Activated CD4-positive, alpha-beta T cell treated with anti-CD3 and anti-CD28 coated beads, Interleukin-10, Interleukin-2, amounts not matched to agents 100 ng/mL and 50 ng/mL, durations not matched to agents 16 hours and 8 hours (primary cell): ENCODE results near the gene CLCN4.

ENCODE experiments used
- DNase-seq: peaks from one replicate; pipeline ENCODE4 v3.0.0-alpha.2; 2020

Gene CLCN4

GRCh38 chrX:10130354-10130753 lies 26.4 kb upstream of the CLCN4 start:
- no peak for DNase-seq

- no peak for DNase-seq
Observed at GRCh38 chrX:10133980-10134676, 22.6 kb upstream of the CLCN4 start.

DNA sequence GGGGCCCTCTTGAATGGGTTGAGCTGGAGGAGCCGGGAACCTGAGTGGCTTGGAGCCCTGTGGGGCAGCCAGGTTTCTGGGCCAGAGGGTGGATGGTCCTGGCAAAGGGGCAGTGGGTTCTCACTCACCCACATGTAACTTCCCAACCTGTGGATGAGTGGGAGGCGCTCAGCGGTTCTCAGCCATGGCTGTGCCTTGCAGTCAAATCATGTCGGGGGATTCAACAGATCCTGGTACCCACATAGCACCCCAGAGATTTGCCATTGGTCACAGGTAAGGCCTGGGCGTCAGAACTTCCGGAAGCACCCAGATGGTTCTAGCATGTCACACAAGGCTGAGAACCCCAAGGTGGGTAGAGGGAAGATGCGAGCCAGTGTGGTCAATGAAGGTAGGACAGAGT lies 21.9 kb upstream of the CLCN4 start:
- no peak for DNase-seq

DNA sequence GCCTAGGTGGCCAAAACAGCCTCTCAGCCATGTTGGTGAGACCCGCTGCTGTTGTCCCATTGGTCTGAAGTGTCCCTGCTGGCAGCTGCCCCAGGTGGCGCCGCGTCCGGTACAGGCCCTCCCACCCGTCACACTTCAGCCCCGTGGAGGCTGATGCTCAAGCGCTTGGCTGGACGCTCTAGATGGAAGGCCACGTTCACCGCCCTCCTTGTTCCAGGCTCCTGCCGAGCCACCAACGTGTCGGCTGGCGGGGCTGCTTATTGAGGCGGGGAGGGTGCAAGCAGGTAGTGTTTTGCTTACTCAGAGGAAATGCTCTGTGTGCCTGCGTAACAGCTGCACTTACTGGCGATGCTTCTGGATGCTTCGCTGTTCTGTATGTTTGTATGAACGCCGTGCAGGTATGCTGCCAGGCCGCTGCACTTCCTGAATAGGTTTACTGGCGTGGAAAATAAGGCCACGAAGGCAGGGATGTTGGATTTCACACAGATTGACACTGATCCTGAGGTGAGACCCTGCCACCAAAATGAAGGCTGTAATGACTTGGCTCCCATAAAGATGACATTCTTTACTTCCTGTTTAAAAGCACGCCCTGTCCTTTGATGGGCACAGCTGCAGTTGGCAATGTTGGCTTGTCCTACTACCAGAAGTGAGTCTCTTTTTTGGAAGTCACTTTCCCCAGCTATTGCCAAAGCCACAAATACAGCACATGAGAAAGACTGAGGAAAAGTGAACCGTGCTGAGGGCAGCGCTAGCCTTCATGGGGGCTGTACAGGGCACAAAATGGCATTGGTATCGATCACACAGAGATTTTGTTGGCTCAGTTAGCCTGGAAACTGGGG lies 21.0 kb upstream of the CLCN4 start:
- no peak for DNase-seq

- no peak for DNase-seq
Observed at GRCh38 chrX:10138726-10139125, 18.0 kb upstream of the CLCN4 start.

GRCh38 chrX:10140264-10140663 lies 16.5 kb upstream of the CLCN4 start:
- no peak for DNase-seq

DNA sequence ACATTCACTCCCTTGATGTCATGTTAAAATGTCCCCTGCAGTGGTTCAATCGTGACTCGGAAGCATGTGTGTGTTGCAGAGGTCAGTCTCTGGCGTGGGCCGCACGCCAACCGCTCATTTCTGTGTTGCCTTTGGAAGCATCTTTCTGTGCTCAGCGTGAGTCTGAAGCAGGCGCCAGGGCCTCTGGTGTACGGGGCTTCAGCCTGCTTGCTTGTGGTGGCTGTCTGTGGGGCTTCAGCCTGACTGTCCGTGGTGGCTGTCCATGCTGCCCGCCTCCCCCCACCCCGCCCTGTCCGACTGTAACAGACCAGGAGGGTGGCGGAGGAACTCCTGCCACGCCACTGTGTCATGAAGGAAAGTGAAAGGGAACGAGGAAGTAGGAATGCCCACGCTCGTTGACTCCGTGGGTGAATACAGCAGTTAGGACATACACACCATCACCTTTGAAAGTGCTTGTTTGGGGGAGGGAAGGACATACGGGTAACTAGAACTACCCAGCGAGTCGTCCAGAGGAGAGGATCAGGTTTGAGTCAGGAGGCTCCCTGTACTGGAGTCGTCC lies 14.7 kb upstream of the CLCN4 start:
- DNase-seq = no peak

DNA sequence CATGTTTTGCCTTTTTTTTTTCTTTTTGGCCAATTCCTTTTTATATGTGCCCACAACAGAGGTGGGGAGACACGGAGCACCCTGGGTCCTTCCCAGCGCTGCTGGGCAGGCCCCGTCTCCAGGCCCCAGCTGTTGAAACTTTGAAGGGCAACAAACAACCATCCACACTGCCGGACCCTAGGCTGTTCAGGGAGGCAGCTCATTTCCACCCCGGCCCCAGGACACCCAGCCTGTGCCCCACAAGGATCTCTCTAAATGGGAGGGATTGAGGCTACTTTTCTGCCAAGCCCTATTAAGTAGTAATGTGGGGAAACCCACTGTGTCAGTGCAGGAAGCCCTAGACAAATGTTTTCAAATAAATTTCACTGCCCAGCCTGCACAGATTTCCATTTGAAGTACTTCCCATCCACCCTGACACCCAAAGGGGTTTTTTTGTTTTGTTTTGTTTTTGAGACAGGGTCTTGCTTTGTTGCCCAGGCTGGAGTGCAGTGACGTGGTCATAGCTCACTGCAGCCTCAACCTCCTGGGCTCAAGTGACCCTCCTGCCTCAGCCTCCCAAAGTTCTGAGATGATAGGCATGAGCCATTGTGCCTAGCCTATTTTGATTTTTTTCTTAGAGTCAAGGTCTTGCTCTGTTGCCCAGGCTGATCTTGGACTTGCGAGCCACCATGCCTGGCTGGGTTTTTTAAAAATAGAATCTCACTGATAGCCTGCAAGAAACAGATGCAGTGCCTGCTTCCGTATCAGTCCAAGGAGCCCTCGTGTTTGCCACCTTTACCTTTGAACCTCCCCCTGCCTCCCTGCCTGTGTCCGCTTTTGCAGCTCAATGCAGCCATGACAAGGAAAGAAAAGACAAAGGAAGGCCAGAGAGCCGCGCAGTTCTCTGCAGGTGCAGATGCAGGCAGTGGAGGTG lies 13.4 kb upstream of the CLCN4 start:
- no peak for DNase-seq

DNA sequence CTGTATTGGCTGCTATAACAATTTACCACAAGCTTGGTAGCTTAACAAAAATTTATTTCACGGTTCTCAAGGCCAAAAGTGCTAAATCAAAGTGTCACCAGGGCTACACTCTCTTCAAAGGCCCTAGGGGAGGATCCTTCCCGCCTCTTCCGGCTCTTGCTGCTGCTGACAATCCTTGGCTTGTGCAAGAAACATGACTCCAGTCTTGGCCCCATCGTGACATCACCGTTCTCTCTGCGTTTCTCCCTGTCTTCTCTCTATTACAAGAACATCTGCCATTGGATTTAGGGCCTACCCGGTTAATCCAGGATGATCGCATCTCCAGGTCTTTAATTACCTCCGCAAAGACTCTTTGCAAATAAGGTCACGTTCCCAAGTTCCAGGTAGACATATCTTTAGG lies 10.4 kb upstream of the CLCN4 start:
- no peak for DNase-seq

DNA sequence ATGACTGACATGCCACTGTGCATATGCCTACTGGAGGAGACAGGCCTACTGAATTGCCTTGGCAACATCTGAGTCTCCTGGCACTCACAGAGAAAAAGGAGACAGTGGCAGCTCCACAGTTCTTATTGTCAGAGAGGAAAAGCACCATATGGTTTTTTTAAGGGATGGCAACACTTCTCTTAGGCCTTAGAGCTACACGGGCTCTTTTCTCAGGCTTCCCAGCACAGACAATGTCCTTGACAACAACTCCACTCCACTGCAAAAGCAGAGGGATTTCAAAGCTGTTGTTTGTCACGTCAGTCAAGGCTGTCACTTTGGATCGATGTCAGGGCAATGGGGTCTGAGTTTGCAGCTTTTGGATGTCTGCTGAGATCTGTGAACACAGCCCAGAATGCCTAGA lies 4.7 kb upstream of the CLCN4 start:
- no peak for DNase-seq

GRCh38 chrX:10155137-10155536 lies 1.6 kb upstream of the CLCN4 start:
- no peak for DNase-seq

- no peak for DNase-seq
Observed at GRCh38 chrX:10157032-10157341, 212 bp downstream of the CLCN4 start.

- DNase-seq = no peak
Observed at GRCh38 chrX:10157543-10157942, 768 bp downstream of the CLCN4 start.

DNA sequence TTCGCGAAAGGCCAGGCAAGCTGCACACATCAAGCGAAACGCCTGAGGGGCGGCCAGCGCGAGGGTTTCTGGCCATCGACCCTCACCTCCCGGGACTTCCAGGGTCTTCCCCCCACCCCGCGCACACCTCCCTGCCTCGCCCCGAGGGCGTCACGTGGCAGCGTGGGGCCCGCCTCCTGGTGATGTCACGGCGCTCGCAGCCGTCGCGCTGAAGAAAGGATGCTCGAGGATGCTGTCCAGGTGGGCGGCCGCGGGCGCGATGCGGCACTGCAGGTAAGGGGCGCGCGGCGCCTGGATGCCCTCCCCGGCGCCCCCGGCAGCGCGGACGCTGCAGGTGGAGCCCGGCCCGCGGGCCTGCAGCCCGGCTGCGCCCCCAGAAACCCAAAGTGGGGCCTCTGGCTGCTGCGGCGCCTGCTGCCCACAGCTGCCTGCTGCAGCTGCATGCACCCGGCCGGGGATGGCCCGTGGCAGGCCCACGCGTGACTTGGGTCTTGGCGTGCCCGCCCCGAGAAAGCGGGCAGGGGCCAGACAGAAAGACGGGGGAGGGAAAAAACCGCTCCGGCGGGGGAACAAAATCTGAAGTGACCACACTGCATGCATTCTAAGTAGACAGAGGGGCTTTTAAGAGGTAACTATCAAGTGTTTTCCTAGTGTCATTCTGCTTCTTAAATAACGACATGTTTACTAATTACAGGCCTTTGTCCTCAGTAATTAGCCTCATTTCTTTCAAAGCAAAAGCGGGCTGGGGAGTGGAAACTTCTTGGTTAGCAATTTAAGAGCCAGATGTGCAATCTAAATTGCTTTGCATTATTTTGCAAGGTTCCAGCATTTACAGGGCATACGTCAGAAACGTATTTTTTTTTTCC lies 1.7 kb downstream of the CLCN4 start:
- DNase-seq = no peak

DNA sequence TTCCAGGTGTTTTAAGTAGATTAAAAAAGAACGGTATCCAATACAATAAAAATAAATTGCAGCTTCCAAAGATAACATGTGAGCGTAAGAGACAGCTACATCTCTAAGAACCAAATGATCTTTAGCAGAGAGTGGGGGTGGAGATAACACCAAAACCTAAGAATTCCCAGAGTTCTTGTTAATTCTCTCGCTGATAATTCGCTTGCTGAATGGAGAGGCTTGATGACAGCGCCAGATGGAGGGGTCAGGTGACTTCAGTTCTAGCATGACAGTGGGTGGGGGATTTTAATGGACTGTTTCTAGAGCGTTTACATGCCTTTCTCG lies 2.3 kb downstream of the CLCN4 start:
- no peak for DNase-seq

DNA sequence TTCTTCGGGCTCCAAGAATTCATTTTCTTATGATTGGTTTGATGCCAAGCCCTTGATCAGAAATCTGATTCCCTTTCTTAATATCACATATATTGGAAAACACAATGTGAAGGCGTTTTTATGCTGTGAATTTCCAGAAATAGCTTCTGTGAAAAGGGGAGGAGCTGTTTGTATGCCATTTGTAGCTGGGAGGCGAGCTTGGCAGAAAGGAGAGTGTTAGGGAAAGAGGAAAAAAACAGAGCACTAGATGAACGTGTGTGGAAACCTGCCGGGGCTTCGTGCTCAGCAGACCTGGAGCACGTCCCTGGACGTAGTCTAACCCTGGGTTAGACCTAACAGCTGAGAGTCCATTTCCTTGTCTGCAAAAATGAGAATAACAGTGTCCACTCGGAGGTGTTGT lies 3.4 kb downstream of the CLCN4 start:
- no peak for DNase-seq

DNA sequence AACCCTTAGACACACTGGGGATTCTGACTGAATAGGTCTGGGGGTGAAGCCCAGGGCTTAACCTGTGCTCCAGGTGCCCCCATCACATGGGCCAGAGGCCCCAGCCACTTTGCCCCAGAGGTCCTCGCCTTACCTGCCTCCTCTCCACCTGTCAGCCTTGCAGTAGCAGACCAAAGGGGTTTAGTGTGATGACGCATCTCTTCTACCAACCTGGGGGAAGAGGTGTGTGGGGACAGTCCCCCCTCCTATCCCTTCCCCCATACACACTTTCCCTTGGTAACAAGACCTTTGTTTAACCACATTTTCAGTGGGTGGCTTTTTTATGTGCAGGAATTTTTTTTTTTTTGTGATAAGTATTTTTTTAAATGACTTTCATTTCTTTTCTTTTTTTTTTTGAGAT lies 6.3 kb downstream of the CLCN4 start:
- no peak for DNase-seq

- DNase-seq = no peak
Observed at GRCh38 chrX:10164879-10165278, 8.1 kb downstream of the CLCN4 start.

DNA sequence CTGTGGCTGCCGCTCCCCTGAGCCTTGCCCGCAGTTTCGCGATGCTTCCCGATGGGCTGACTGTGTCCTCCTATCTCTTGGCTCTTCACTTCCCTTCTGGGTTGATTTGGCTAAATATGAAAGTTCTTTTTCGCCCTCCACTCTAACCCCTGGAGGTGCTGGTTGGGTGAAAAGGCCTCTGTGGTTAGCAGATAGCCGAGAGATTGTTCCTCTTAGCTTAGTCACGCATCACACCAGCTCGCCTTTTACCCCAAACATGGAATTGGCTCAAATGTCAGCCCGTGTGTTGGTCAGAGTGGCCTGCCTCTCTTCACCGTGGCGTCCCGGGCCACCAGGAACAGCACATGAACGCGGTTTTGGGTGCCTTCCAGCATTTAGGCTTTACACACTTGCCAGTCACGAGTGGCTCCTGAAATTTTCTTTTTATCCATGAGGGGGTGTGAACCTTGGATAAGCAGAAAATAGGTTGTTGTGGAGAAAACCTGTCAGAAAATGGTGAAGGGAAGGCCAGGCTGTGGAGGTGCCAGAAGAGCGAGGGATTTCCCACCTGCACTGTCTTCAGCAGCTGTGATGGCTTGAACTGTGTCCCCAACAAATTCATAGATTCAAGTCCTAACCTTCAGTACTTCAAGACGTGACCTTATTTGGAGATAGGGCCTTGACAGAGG lies 8.9 kb downstream of the CLCN4 start:
- DNase-seq = peak; percentile 9

GRCh38 chrX:10166248-10166716 lies 9.5 kb downstream of the CLCN4 start:
- no peak for DNase-seq

- peak; percentile 31 for DNase-seq
Observed at GRCh38 chrX:10166731-10167151, 10.0 kb downstream of the CLCN4 start.

GRCh38 chrX:10167573-10167972 lies 10.8 kb downstream of the CLCN4 start:
- DNase-seq = peak; percentile 9
